Measurements from ENCODE around the gene UCK2. TPM values are rescaled to one million over a fixed set of nuclear protein-coding genes. Genes with fewer than 3 reads are reported as not detected.

Gene UCK2
- total RNA-seq, 4 donors from 2014 or later = 40.3 to 47.8 (median 42.2) TPM

DNA sequence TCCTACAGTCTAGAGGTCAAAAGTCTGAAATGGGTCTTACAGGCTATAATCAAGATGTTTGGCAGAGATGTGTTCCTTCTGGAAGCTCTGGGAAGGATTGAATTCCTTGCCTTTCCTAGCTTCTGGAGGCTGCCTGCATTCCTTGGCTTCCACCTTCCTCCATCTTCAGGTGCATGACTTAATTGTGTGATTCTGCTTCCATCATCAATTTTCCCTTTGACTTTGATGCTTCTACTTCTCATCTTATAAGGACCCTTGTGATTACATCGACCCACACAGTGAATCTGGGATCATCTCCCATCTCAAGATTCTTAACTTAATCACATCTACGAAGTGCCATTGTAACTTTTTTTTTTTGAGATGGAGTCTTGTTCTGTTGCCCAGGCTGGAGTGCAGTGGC, 111.4 kb downstream of the UCK2 start:
- no peak overlapping the region for H3K4me3 ChIP-seq (ENCODE audit: low read depth, poor library complexity, severe bottlenecking)
- no peak for DNase-seq (ENCODE audit: low spot score in 2 of 2)
- WGBS, 2 donors = 88 to 90% methylated on average over 2 of the region's 2 CpGs
- no peak for TF ChIP-seq POLR2A (IDR thresholded peaks at IDR 0.05)
- TF ChIP-seq, protein P1, sequence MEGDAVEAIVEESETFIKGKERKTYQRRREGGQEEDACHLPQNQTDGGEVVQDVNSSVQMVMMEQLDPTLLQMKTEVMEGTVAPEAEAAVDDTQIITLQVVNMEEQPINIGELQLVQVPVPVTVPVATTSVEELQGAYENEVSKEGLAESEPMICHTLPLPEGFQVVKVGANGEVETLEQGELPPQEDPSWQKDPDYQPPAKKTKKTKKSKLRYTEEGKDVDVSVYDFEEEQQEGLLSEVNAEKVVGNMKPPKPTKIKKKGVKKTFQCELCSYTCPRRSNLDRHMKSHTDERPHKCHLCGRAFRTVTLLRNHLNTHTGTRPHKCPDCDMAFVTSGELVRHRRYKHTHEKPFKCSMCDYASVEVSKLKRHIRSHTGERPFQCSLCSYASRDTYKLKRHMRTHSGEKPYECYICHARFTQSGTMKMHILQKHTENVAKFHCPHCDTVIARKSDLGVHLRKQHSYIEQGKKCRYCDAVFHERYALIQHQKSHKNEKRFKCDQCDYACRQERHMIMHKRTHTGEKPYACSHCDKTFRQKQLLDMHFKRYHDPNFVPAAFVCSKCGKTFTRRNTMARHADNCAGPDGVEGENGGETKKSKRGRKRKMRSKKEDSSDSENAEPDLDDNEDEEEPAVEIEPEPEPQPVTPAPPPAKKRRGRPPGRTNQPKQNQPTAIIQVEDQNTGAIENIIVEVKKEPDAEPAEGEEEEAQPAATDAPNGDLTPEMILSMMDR (IDR thresholded peaks at IDR 0.05) = no peak
- intact Hi-C loops (cut with DNase I; ENCODE audit: low total_unique reads) = no loop called here

GRCh38 chr1:165941531-165941930, 114.1 kb downstream of the UCK2 start:
- 91 to 93% methylated on average over 21 of the region's 21 CpGs for WGBS, 2 donors
- TF ChIP-seq, protein P1 (IDR thresholded peaks at IDR 0.05) = no peak
- TF ChIP-seq POLR2A (IDR thresholded peaks at IDR 0.05) = no peak
- DNase-seq (ENCODE audit: low spot score in 2 of 2) = no peak
- intact Hi-C loops (cut with DNase I; ENCODE audit: low total_unique reads) = no loop called here
- H3K4me3 ChIP-seq (ENCODE audit: low read depth, poor library complexity, severe bottlenecking) = no peak overlapping the region

- H3K4me3 ChIP-seq (ENCODE audit: low read depth, poor library complexity, severe bottlenecking) = no peak overlapping the region
- WGBS, 2 donors = 84 to 85% methylated on average over 4 of the region's 4 CpGs
- no peak for DNase-seq (ENCODE audit: low spot score in 2 of 2)
- TF ChIP-seq, protein P1 (IDR thresholded peaks at IDR 0.05) = no peak
- no peak for TF ChIP-seq POLR2A (IDR thresholded peaks at IDR 0.05)
- intact Hi-C loops (cut with DNase I; ENCODE audit: low total_unique reads) = no loop called here
These were observed 114.6 kb downstream of the UCK2 start for GRCh38 chr1:165942062-165942461.

DNA sequence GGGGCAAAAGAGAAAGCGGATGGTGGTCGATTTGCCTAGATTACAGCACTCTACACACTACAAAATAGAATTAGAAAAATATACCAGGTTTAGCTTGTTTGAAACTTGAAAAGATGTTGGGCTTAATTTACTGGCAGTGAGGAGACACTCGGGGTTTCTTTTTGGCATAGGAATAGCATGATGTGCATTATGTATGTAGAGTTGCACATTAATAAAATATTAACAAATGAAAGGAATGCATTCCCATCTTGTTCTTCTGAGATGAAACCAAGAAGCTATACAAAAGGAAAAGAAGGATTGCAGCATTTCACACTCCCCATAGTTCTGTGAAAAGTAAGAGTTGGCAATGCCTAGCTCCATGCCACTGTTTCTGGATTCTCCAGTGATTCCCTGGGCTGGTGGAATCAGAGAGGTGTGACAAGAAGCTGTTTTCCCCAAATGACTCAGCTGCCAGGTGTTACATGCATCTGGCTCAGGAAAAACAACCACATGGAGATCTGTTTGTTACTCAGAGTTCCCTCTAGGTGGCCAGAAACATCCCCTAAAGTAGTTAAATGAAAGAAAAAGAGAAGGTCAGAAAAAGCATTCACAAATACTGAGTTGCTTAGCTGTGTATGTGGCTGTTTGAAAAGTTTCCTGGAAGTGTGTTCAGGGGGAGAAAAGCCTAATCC, 115.6 kb downstream of the UCK2 start:
- H3K4me3 ChIP-seq (ENCODE audit: low read depth, poor library complexity, severe bottlenecking) = no peak overlapping the region
- TF ChIP-seq POLR2A (IDR thresholded peaks at IDR 0.05) = no peak
- TF ChIP-seq, protein P1 (IDR thresholded peaks at IDR 0.05) = no peak
- intact Hi-C loops (cut with DNase I; ENCODE audit: low total_unique reads) = no loop called here
- 70% methylated on average over 3 of the region's 3 CpGs for WGBS, 2 donors
- no peak for DNase-seq (ENCODE audit: low spot score in 2 of 2)

GRCh38 chr1:165945911-165946310, 118.5 kb downstream of the UCK2 start:
- intact Hi-C loops (cut with DNase I; ENCODE audit: low total_unique reads) = no loop called here
- 89% methylated on average over 4 of the region's 4 CpGs for WGBS, 2 donors
- DNase-seq (ENCODE audit: low spot score in 2 of 2) = no peak
- no peak for TF ChIP-seq POLR2A (IDR thresholded peaks at IDR 0.05)
- TF ChIP-seq, protein P1 (IDR thresholded peaks at IDR 0.05) = no peak
- H3K4me3 ChIP-seq (ENCODE audit: low read depth, poor library complexity, severe bottlenecking) = no peak overlapping the region
